RWPE2 (cell line): ENCODE data around the gene BEST3.

Experiments used
- ATAC-seq: fragments of 200-7000 bp; cut with Tn5 transposase; 3 replicates; pipeline ENCODE4 v1.9.1; 2021; ENCODE audit warnings: low read depth
- DNase-seq: peaks from one replicate; pipeline ENCODE4 v3.0.0-alpha.2; 2020; ENCODE audit warnings: low spot score
- H3K27ac ChIP-seq: fragments of 450-650 bp; 2 replicates; pipeline ENCODE4 v1.5.1; 2017; ENCODE audit warnings: mild to moderate bottlenecking; ENCODE audit not compliant: poor library complexity, severe bottlenecking
- H3K27me3 ChIP-seq: fragments of 250-450 bp; sonication (Bioruptor Pico); 2 replicates; pipeline ENCODE4 v1.5.1; 2021; ENCODE audit warnings: mild to moderate bottlenecking, moderate library complexity; ENCODE audit not compliant: insufficient read depth, poor library complexity, severe bottlenecking
- H3K36me3 ChIP-seq: fragments of 250-450 bp; sonication (Bioruptor Pico); 2 replicates; pipeline ENCODE4 v1.5.1; 2020; ENCODE audit warnings: low read depth, mild to moderate bottlenecking, moderate library complexity
- H3K4me1 ChIP-seq: fragments of 250-450 bp; sonication (Bioruptor Pico); 2 replicates; pipeline ENCODE4 v1.5.1; 2021; ENCODE audit warnings: mild to moderate bottlenecking, moderate library complexity; ENCODE audit not compliant: insufficient read depth, poor library complexity, severe bottlenecking
- H3K4me3 ChIP-seq: fragments of 250-450 bp; sonication (Bioruptor Pico); 2 replicates; pipeline ENCODE4 v1.5.1; 2021; ENCODE audit warnings: mild to moderate bottlenecking, moderate library complexity; ENCODE audit not compliant: severe bottlenecking
- H3K9me3 ChIP-seq: fragments of 250-450 bp; sonication (Bioruptor Pico); 2 replicates; pipeline ENCODE4 v1.5.1; 2021; ENCODE audit warnings: mild to moderate bottlenecking, moderate library complexity; ENCODE audit not compliant: severe bottlenecking
- TF ChIP-seq, protein P1 (sequence below): fragments of 450-650 bp; IDR thresholded peaks from one replicate; pipeline ENCODE4 v1.5.1; 2017; ENCODE audit warnings: mild to moderate bottlenecking, moderate library complexity; ENCODE audit not compliant: poor library complexity, severe bottlenecking

Gene BEST3

DNA sequence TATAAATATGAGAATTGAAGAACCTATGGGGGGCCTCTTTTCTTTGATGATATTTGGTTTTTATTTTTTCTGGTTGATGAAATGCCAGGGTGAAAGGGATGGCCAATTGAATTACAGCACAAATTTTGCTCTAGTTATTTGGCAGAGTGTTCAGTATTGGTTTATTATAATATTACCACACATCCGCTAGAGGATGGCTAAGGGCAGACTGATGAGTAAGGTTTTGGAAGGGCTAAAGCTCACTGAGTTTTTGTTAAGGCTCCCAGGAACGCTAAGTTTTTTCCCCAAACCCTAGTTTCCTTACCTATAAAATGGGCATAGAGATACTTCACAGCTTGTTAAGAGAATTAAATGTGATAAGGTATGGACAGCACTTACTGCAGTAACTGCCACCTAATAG lies 54.1 kb downstream of the BEST3 start:
- H3K27ac ChIP-seq, result no peak overlapping the region
- ATAC-seq (no peak), DNase-seq (no peak)
- H3K36me3 ChIP-seq, result no peaks in the 10 kb centered on the region
- TF ChIP-seq, protein P1, sequence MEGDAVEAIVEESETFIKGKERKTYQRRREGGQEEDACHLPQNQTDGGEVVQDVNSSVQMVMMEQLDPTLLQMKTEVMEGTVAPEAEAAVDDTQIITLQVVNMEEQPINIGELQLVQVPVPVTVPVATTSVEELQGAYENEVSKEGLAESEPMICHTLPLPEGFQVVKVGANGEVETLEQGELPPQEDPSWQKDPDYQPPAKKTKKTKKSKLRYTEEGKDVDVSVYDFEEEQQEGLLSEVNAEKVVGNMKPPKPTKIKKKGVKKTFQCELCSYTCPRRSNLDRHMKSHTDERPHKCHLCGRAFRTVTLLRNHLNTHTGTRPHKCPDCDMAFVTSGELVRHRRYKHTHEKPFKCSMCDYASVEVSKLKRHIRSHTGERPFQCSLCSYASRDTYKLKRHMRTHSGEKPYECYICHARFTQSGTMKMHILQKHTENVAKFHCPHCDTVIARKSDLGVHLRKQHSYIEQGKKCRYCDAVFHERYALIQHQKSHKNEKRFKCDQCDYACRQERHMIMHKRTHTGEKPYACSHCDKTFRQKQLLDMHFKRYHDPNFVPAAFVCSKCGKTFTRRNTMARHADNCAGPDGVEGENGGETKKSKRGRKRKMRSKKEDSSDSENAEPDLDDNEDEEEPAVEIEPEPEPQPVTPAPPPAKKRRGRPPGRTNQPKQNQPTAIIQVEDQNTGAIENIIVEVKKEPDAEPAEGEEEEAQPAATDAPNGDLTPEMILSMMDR, result no peak
- H3K4me1 ChIP-seq, result peaks cover 6% of the 10 kb centered on the region
- no peak overlapping the region for H3K4me3 ChIP-seq
- H3K27me3 ChIP-seq, result no peaks in the 10 kb centered on the region
- no peaks in the 10 kb centered on the region for H3K9me3 ChIP-seq

DNA sequence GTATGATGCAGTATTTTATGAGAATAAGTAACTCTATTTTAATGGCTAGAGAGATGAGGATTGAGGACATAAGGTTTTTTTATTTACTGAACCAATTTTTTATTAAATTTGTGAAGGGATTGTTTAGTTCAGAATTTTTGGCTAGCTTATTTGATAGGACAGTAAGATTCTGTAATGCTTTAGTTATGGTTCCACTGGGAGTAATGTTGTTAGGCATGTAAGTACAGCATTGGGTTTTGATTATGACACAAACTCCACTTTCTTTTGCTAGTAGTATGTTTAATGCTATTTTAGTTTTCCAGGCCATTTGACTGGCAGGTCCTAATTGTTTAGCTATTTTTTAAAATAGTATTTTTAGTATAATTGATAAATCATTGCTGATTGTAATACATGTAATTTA lies 54.6 kb downstream of the BEST3 start:
- Histone ChIP-seq H3K4me3 (no peak overlapping the region), H3K27me3 (no peaks in the 10 kb centered on the region), H3K27ac (no peak overlapping the region), H3K4me1 (peaks cover 6% of the 10 kb centered on the region), H3K36me3 (no peaks in the 10 kb centered on the region), H3K9me3 (no peaks in the 10 kb centered on the region)
- TF ChIP-seq, protein P1, result no peak
- ATAC-seq (no peak), DNase-seq (no peak)

DNA sequence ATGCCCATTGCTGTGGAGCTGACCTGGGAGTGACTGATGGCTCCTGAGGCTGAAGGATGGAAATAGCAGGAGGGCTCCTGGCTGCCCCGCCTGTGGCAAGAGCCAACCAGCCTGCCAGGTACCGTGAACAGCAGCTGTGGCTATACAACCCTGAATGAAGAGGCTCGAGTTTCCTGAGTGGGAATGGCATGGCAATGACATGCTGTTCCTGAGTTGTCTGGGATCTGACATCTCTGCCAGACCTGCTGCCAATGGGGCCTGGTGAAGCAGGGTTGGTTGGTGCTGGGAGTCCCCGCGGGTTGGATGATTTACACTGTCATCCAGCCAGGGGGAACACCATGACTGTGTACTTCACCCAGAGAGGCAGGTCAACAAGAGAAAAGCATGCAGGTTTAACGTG lies 56.6 kb downstream of the BEST3 start:
- Histone ChIP-seq H3K4me1 (no peaks in the 10 kb centered on the region), H3K4me3 (no peak overlapping the region), H3K27ac (no peak overlapping the region), H3K9me3 (no peaks in the 10 kb centered on the region), H3K27me3 (no peaks in the 10 kb centered on the region), H3K36me3 (no peaks in the 10 kb centered on the region)
- no peak for ATAC-seq
- TF ChIP-seq, protein P1, result no peak
- DNase-seq, result no peak

DNA sequence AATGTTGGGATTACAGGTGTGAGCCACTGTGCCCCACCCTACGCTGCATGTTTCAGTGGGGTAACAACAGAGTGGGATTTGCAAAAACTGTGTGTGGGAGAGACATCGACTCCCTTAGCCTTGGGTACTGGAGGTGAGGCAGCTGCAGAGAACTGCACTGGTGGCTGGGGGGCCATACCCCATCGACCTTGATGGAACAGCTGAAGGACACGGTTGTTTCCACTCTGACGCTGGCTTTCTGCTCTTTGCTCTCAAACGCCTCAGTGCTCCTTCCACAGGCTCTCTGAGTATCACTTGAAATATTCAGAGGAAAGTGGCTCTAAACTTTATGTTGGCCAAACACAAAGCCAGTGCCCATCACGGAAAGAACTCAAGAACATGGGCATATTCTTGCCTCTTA lies 57.6 kb downstream of the BEST3 start:
- H3K27ac ChIP-seq, result no peak overlapping the region
- ATAC-seq (no peak), DNase-seq (no peak)
- no peaks in the 10 kb centered on the region for H3K36me3 ChIP-seq
- TF ChIP-seq, protein P1, result no peak
- H3K27me3 ChIP-seq, result no peaks in the 10 kb centered on the region
- no peaks in the 10 kb centered on the region for H3K4me1 ChIP-seq
- no peak overlapping the region for H3K4me3 ChIP-seq
- no peaks in the 10 kb centered on the region for H3K9me3 ChIP-seq

DNA sequence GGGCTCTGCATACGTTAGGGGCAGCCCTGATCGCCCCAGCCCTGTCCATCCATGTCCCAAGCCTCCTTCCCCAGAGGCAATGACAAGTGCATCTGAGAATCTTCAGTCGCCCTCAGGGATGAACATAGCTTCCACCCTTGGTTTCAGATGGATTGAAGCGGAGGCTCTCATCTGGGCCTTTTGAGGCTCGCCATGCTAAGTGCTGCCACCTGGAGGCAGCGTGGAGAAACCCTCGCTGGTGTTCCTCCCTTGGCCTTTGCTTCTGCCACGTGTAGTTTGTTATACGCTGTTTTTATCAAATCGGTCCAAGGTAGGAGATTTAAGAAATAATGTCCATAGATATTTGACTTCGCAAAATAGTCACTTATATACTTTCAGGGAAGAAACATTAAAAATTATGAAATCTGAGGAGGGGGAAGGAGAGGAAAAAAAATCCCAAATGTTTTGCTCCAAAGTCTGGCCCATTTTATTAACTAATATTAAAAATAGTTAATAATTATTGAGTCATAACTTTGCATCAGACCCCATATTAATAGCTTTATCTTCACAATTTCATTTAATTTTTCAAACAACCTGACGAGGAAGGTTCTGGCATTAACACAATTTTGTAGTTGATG lies 59.6 kb downstream of the BEST3 start:
- Histone ChIP-seq H3K9me3 (no peaks in the 10 kb centered on the region), H3K4me1 (no peaks in the 10 kb centered on the region), H3K27ac (no peak overlapping the region), H3K4me3 (no peak overlapping the region), H3K27me3 (no peaks in the 10 kb centered on the region), H3K36me3 (no peaks in the 10 kb centered on the region)
- TF ChIP-seq, protein P1, result peak; percentile 93
- ATAC-seq (peak; percentile 65; the same call in 1 of the 3 replicates), DNase-seq (no peak)
